GM21717 (cell line): ENCODE results near the gene CFAP73.
"Not testable (repeated sequence)": the region's sequence is repeated elsewhere in the genome, so short reads cannot be mapped to it uniquely, and the experiment has no call there.

ENCODE experiments used
- ATAC-seq: cut with Tn5 transposase; IDR thresholded peaks from one replicate; pipeline ENCODE4 v1.9.1; 2021; ENCODE audit warnings: mild to moderate bottlenecking, moderate library complexity; ENCODE audit not compliant: unreplicated experiment

Gene CFAP73

DNA sequence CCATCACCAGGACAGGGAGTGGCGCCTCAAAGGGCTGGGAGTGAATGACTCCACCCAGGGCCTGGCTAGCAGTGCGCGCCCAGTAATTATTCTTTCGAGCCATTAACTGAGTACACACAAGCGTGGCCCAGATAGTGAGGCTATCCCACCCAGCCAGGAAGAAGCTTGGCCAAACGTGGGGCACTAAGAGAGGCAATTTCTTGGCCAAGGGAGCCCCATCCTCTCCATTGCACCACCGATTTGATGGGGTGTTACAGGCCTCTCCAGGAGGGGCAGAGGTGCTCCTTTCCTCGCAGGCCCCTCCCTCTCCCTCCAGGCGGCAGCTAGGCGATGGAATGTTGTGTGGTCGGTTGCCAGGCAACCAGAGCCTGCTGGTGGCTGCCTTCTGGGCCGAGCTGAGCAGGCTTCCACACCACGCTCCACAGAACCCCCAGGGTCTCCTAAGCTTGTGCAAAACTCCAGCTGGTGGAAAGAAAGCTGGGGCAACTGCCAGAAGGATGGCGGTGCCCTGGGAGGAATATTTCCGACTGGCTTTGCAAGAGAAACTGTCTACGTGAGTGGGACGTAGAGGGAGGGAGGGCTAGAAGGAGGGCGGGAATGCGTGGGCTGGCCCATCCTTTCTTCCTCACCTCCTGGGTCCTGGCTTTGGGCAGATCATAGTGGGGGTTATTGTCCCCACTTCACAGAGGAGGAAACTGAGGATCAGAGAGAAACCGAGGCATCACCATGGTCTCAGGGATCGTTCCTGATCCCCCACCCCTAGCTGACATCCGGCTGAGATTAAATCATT lies at the start of gene CFAP73:
CFAP73 (plus strand) TSS at position 364 of the 790 bp plus-strand sequence; CDS start at position 498, 134 bp downstream.
- ATAC-seq, result no peak

DNA sequence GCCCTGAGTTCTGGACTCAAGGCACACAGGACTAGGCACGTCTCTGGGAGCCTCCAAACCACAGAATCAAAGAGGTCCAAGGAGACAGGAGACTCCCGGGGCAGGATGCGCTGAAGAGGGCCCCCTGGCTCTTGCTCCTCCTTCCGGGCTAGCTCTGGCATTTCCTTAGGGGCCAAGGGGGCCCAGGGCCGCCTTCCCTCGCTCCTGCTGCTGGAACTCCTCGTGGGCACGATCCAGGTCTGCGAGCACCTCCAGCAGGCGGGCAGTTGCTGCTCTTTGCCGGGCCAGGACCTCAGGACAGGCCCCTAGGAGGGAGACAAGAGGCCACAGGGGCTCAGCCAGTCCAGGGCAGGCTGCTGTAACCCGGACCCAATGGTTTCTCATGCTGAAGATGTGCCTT lies 49.8 kb upstream of the CFAP73 start:
- ATAC-seq, result no peak

DNA sequence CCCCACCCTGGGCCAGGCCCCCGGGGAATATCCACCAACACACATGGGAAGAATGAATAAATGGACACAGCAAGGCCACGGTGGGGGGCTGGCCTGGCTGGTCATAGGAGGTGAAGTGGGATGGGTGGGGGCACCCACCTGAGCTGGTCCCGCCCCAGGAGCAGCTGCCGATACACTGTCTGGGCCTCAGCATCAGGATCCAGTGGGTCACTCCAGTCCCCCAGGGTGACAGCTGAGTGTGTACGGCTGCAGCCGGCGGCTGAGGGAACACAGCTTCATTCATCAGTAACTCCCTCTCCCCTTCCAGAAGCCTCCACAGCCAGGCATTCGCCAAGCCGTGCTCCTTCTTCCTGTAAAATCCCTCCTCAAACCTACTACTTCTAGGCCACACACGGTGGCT lies 47.8 kb upstream of the CFAP73 start:
- no peak for ATAC-seq

DNA sequence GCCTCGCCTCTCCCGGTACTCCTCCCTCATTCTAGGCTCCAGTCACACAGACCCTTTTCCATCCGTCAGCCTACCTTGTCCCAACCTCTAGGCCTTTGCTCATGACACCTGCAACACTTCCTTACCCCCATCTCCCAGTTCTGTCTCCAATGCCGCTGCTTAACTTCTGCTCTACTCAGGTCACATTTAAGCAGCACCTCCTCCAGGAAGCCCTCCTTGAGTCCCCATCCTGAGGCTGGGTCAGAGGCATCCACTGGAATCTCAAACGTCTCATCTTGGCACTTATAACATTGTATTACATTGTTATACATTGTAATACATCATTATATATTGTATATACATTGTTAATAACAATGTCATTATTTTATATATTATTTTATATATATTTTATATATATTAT lies 46.7 kb upstream of the CFAP73 start:
- no peak for ATAC-seq

DNA sequence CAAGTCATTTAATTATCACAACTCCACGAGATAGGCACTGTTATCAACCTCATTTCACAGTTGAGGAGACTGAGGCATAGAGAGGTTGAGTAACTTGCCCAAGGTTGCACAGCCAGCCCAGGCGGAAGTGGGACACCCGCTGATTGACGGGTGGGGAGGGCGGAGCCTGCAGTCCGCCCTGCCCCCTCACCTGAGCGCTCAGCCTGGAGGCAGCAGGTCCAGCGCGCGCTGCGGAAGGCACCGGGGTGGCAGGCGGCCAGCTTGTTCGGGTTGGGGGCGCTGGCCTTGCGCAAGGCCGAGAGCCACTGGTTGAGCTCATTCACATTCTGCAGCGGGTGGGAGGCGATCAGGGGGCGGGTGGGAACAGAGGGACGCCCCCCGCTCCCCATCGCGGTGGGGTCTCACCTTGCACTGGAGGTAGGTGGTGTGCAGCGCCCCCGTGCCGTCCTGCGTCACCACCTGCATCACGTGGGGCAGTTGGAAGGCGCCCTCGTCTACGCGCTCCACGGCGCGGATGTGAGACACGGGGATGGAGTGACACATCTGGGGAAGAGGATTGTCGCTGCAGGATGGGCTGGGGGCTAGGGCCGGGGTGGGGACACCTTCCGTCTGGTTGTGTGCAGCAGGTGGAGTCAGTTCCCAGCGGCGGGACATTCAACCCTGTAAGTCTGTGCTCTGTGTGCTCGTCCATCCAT lies 45.6 kb upstream of the CFAP73 start:
- no peak for ATAC-seq

DNA sequence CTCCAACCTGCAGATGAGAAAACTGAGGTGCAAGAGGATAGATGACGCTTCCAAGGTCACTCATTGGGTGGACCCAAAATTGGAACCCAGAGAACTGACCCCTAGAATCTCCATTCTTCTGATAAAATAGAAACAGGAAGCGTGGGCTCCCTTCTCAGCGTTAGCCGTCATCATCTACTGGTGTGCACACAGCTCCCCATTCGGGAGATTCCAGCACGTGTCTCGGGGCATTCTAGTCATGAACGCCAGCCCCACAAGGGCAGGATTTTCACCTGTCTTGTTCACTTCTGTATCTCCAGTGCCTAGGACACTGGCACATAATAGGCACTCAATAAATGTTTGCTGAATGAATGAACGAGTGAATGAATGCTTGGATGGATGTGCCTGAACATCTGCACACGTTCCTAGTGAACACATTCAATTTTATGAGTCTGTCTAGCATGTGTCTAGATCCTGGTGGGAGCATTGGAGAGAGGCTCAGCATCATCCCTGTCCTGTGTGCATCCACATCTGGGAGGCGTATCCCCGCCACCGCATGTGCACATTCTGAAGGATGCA lies 44.5 kb upstream of the CFAP73 start:
- no peak for ATAC-seq

DNA sequence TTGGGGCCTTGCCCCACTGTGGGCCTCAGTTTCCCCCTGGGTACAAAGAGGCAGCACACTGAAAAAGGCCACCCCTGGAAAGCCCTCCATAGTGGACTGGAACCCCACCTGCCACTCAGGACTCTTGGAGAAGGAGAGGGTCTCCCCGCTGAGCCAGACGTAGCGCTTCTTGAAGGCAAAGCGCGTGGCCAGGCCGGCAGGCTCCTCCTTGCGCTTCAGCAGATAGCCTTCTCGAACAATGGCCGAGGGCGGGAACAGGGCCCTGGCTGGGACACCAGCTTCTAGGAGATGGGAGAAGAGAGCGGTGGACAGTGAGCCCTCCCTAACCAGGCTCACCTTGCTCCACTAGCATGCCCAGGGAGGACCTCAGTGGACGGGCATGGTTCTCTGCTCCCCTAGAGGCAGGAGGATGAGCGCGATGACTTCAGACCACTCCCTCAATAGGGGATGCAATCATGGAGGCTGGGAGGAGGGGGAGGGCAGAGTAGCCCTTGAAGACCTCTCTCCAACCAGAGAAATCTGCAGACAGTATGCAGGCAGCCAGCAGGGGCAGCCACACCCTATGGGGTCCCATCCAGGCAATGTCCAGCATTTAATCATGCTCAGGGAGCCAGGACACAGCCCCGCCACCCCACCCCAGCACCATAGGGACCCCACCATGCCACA lies 43.8 kb upstream of the CFAP73 start:
- no peak for ATAC-seq

DNA sequence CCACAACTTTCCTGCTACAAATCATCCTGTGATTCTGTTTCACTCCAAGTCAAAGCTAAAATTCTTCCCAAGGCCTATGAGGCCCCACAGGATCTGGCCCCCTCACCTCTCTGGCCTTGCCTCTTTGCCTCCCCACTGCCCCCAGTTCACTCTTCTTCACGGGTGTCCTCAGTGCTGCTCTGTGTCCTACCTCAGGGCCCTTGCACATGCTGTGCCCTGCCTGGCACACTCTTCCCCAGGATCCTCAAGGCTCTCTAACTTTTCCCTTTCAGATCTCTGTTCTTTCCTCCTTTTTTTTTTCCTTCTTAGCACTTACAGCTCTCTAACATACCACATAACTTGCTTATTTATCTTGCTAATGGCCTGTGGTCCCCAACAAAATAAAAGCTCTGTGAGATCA lies 43.2 kb upstream of the CFAP73 start:
- ATAC-seq, result no peak

DNA sequence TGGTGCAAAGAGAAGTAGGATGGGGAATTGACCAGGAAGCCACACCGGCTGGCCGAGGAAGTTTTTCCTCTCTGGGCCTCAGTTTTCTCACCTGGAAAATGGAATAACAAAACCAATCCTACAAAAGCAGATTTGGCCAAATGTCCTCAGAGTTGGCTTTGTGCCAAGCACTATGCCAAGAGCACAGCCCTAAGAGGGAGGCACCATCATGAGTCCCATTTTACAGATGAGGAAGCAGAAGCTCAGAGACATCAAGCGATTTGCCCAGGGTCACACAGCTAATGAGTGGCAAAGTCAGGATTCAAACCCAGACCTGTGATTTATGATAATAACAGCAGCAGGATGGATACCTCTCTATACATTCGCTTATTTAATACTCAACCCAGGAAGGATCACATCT lies 41.2 kb upstream of the CFAP73 start:
- ATAC-seq, result no peak

DNA sequence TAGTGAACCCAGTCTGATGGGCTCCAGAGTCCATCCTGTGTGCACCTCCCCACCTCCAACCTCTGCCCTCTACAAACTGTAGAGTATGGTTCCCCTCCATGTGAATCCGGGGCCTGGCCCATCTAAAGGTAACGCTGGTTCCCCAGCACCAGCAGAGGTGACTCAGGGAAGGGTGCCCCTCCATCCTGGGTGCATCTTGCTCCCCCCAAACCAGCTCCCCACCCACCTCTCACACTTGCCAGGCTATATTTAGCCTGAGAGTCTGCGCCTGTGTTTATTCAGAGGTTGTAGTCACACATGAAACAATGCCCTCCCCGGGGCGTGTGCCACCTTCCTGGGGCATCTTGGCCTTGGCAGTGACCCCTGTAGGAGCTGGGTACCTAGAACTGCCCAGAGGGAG lies 40.2 kb upstream of the CFAP73 start:
- no peak for ATAC-seq

DNA sequence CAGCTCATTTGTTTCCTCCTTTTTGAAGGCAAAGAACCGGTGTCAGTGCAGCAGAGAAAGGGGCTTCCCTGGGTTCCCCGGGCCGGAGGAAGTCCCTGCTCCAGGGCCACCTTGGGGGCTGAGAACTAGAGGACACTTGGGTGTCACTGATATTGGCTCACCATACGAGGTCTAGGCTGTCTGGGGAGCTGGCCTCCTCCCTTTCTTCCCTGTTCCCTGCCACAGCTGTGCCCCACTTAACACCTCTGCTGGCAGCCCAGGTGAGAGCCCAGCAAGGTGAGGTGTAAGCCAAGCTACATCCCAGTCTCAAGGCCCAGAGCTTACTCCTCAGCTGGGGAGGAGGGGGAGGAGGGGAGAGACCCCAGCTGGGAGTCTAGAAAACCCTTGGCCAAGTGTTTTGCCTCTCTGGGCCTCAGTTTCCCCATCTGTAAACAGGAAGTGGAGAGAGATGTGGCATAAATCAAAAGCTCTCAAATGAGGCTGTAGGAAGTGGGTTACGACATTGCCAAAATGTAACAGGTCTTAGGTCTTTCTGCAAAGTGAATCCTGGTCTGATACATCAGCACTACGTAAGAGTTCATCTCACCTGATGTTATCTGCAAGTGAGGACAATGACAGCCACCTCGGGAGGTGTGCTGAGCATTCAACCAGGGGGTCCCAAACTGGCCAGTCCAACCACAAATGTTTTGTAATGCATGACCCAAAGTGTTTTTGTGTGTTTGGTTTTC lies 39.5 kb upstream of the CFAP73 start:
- ATAC-seq, result no peak

DNA sequence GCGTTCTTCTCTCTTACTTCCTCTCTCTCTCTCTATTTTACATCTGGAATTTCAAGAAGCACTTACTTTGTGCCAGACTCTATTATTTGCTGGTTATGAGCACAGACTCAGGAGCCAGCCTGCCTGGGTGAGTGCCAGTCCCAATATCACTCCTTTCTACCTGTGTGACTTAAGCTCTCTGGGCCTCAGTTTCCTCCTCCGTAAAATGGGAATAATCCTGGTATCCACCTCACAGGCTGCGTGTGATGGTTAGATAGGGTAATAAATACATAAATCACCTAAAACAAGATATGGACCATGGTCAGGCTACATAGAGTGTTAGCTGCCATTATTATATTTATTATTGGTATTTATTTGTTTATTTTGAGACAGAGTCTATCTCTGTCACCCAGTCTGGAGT lies 38.3 kb upstream of the CFAP73 start:
- ATAC-seq, result no peak

DNA sequence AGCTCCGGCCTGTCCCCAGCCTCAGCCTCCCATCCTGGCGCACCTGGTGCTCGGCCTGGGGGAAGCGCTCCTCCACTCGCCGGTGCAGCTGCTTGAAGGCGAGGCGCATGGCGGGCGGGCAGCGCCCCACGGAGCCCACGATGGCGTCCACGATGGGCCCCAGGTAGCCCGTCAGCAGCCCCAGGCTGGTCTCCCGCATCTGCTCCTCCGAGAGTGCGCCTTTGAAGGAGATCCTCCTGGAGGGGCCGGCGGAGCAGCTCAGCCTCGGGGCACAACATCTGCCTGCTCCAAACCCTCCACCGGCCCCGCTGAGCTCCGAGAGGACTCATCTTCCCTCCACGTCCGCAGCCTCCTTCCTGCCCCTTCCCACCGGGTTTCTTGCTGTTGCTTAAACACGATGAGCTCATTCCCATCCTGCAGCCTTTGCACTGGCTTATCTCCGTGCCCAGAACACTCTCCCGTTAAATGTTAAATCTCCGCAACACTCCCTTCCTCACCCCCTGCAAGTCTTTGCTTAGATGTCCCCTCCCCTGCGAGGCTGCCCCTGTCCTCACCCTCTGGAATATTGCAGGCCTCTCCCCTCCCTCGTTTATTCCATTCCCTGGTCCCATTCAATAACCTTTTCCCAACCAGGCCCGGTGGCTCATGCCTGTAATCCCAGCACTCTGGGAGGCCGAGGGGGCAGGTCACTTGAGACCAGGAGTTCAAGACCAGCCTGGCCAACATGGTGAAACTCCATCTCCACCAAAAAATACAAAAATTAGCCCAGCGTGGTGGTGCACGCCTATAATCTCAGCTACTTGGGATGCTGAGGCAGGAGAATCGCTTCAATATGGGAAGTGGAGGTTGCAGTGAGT lies 37.3 kb upstream of the CFAP73 start:
- no peak for ATAC-seq

DNA sequence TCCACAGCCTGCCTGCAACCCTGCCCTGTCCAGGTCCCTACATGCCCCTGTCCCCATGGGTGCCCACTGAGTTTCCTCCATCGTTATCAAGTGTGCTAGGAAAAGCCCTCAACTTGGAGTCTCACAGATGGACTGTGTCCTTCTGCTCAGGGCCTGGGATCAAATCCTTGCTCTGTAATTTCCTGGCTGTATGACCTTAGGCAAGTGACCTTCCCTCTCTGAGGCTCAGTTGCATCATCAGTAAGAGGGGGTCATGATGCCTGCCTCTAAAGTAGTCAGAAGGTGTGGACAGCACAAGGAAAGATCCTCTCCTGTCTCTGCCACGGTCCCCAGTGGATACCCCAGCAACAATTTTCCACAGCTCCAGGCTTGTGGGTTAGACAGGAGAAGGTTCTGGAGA lies 36.1 kb upstream of the CFAP73 start:
- ATAC-seq, result no peak

DNA sequence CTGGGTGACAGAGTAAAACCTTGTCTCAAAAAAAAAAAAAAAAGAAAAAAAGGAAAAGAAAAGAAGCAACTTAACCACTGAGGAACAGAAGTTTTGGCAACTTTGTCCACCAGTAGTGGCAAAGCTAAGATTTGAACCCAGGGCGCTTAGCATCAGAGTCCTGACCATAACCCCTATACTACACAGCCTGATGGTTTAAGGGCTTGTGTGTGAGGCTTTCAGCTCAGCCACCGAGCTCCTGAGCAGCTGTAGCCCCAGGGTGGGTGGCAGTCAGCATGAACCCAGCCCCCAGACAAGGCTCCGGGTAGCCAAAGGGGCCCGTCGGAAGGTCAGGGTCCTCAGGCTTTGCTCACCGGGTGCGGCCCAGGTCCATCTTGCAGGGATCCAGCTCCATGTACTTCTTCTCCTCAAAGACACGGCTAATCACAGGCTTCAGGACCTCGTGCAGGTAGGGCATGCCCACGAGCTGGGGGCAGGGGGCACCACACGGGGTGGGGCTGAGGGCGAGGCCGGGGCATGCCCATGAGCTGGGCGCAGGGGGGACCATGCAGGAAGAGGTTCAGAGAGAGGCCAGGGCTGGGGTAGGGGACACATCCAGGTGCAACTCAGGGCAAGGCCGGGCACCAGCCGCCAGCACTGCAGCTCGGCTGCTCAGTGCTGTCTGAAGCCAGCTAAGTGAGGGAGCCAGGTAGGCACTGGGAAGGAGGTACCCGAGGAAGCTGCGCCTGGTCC lies 34.9 kb upstream of the CFAP73 start:
- ATAC-seq, result no peak

DNA sequence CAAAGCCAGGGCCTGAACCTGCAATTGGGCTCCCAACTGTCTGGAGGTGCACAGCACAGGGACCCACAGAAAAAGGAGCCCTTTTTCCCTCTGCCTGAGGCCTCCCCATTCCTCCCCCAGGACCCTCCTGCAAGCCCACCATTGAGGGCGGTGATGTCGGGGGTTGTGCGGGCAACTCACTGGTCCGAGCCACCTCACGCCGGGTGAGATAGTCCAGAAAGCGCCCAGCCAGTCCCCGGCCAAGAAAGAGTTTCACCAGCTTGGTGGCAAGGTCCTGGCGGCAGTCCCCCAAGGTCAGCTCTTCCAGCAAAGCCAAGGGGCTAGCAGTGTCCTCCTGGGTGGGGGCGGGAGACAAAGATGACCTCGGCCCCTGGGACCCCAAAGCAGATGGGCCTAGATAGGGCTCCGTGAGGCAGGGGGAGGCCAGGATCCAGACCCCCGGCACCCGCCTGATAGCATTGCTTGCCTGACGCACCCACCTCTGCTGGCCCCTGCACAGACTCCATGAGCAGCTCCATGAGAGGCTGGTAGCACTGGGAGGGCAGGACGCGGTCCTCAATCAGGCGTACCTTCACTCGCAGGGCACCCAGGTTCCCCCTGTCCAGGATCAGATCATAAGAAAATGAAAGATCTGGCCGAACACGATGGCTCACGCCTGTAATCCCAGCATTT lies 33.9 kb upstream of the CFAP73 start:
- no peak for ATAC-seq

DNA sequence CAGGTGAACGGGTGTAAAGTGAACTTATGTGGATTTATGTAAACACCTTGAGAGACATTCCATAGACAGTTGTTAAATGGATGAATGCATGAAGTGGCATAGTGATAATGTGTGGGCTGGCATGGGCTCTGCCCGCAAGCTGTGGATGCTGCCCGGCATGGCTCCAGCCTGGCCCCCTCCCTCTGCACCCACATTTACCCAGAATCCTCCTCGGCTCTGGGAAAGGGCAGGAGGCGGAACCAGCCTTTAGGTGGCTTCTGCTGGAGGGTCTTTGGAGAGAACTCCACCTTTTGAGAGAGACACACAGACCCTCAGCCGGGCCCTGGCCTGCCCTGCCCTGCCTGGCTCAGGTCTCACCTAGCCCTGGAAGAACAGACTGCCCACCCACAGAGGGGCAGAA lies 32.6 kb upstream of the CFAP73 start:
- ATAC-seq, result no peak

DNA sequence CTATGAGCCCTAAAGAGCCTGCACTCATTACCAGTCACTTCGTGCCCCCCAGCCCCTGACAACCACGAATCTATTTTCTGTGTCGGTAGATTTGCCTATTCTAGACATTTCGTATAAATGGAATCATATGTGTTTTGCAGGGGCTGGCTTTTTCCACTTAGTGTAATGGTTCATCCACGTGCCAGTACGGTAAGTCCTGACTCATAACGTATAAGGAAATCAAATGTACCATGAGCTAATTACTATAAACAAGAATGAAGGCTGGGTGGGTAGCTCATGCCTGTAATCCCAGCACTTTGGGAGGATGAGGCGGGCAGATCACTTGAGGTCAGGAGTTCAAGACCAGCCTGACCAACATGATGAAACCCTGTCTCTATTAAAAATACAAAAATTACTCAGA lies 31.8 kb upstream of the CFAP73 start:
- not testable (repeated sequence) for ATAC-seq

DNA sequence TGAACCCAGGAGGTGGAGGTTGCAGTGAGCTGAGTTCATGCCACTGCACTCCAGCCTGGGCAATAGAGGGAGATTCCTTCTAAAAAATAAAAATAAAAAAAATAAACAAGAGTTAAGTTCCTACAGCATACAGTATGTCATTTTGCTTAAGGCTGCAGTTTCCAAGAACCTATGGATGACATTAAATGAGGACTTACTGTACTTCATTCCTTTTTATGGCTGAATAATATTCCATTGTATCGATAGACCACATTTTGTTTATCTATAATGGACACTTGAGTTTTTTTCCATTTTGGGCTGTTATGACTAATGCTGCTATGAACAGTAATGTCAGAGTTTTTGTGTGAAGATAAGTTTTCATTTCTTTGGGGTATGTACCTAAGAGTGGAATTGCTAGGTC lies 31.4 kb upstream of the CFAP73 start:
- no peak for ATAC-seq
